Activated naive CD4-positive, alpha-beta T cell treated with anti-CD3 and anti-CD28 coated beads for 36 hours (primary cell): ENCODE data around the gene HIVEP2. TPM values are rescaled to one million over a fixed set of nuclear protein-coding genes. Genes with fewer than 3 reads are reported as not detected.

Experiments
- CTCF ChIA-PET: fragments of 350-600 bp; sonication (Branson Sonifier 250); formaldehyde crosslinking; loops from one replicate; lab custom pipeline; 2021; ENCODE audit warnings: antibody characterized with exemption; lab: Charles Lee
- DNase-seq: peaks from one replicate; pipeline ENCODE4 v3.0.0-alpha.2; 2020
- H3K27ac Mint-ChIP-seq: one replicate; pipeline ENCODE4 v1.8.0; 2021; ENCODE audit warnings: mild to moderate bottlenecking, mixed read lengths
- H3K27me3 Mint-ChIP-seq: one replicate; pipeline ENCODE4 v1.8.0; 2021; ENCODE audit warnings: low read depth, mixed read lengths
- H3K36me3 Mint-ChIP-seq: one replicate; pipeline ENCODE4 v1.8.0; 2021; ENCODE audit warnings: low read depth, mixed read lengths
- H3K4me1 Mint-ChIP-seq: one replicate; pipeline ENCODE4 v1.8.0; 2021; ENCODE audit warnings: low read depth, mixed read lengths
- H3K4me3 Mint-ChIP-seq: one replicate; pipeline ENCODE4 v1.8.0; 2021; ENCODE audit warnings: mild to moderate bottlenecking, moderate library complexity, mixed read lengths
- H3K9me3 Mint-ChIP-seq: one replicate; pipeline ENCODE4 v1.8.0; 2021; ENCODE audit warnings: mixed read lengths
- intact Hi-C: fragments of 100-400 bp; cut with micrococcal nuclease; formaldehyde crosslinking; loops from one replicate; pipeline ENCODE4 v1.15.1; 2023
- total RNA-seq, 2 experiments: library from RNA; stranded (reverse); gene quantifications; one replicate each; pipeline ENCODE4 v1.2.3, GENCODE V29; 2021

The HIVEP2 gene
- total RNA-seq, 2 experiments from 2014 or later = 22.0 to 24.1 TPM

GRCh38 chr6:142718667-142719191 lies 226.2 kb downstream of the HIVEP2 start:
- H3K27ac Mint-ChIP-seq = no peak overlapping the region
- H3K4me3 Mint-ChIP-seq = no peak overlapping the region
- H3K27me3 Mint-ChIP-seq = no peaks in the 10 kb centered on the region
- DNase-seq = no peak
- peaks cover 9% of the 10 kb centered on the region for H3K4me1 Mint-ChIP-seq
- peaks cover 19% of the 10 kb centered on the region for H3K9me3 Mint-ChIP-seq
- CTCF ChIA-PET = interaction anchor here (1.1 kb wide), 1 partner anchor 9 kb away, joined by 4 read pairs; no protein-coding TSS in a partner anchor
- intact Hi-C loops = no loop called here
- H3K36me3 Mint-ChIP-seq = peaks cover 6% of the 10 kb centered on the region

DNA sequence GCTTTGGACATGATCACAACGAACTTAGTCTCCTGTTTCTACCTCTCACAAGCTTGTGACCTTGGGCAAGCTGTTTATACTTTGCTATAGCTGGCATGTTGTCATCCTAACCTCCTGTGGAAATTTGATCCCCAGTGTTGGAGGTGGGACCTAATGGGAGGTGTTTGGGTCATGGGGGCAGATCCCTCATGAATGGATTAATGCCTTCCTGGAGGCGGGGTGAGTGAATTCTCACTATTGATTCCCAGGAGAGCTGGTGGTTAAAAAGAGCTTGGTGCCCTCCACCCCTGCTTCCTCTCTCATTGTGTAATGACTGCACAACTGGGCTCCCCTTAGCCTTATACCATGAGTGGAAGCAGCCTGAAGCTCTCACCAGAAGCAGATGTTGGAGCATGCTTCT lies 228.9 kb downstream of the HIVEP2 start:
- no peak for DNase-seq
- peaks cover 9% of the 10 kb centered on the region for H3K4me1 Mint-ChIP-seq
- H3K36me3 Mint-ChIP-seq = peaks cover 6% of the 10 kb centered on the region
- H3K4me3 Mint-ChIP-seq = no peak overlapping the region
- H3K9me3 Mint-ChIP-seq = peaks cover 19% of the 10 kb centered on the region
- no peak overlapping the region for H3K27ac Mint-ChIP-seq
- intact Hi-C loops = no loop called here
- no peaks in the 10 kb centered on the region for H3K27me3 Mint-ChIP-seq
- CTCF ChIA-PET = interaction anchor here (1.5 kb wide), 1 partner anchor 311 kb away, joined by 5 read pairs; no protein-coding TSS in a partner anchor

GRCh38 chr6:142714951-142715785 lies 229.8 kb downstream of the HIVEP2 start:
- H3K4me1 Mint-ChIP-seq = peaks cover 9% of the 10 kb centered on the region
- peaks cover 6% of the 10 kb centered on the region for H3K36me3 Mint-ChIP-seq
- intact Hi-C loops = no loop called here
- CTCF ChIA-PET = interaction anchor here (0.7 to 1.5 kb wide), 2 partner anchors 23 to 311 kb away, joined by 3 to 5 read pairs; no protein-coding TSS in a partner anchor
- H3K27ac Mint-ChIP-seq = no peak overlapping the region
- no peak for DNase-seq
- H3K27me3 Mint-ChIP-seq = no peaks in the 10 kb centered on the region
- H3K9me3 Mint-ChIP-seq = peaks cover 17% of the 10 kb centered on the region
- no peak overlapping the region for H3K4me3 Mint-ChIP-seq

DNA sequence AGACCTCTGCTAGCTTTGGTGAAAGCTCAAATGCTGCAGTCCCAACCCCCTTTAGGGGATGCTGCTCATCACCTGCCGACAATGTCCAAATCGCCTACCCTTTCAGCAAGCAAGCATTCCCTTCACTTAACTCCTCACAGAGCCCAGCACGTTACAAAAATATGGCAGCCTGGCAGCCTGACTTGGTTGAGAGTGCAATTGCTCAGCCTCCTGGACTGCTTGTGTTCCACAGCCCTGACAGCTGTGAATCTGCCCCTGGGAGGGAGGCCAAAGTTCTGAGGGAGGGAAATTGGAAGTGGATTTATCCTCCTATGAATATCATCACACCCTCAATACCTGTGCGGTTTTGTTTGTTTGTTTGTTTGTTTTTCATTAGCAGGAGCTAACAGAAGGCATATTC lies 231.0 kb downstream of the HIVEP2 start:
- intact Hi-C loops = no loop called here
- CTCF ChIA-PET = no interaction called here
- Mint-ChIP-seq H3K4me1 (peaks cover 9% of the 10 kb centered on the region), H3K36me3 (peaks cover 5% of the 10 kb centered on the region), H3K27ac (no peak overlapping the region), H3K27me3 (no peaks in the 10 kb centered on the region), H3K4me3 (no peak overlapping the region), H3K9me3 (peaks cover 7% of the 10 kb centered on the region)
- DNase-seq = no peak

- H3K4me3 Mint-ChIP-seq = no peak overlapping the region
These were observed 232.7 kb downstream of the HIVEP2 start for GRCh38 chr6:142712231-142712630.

GRCh38 chr6:142708651-142709050 lies 236.3 kb downstream of the HIVEP2 start:
- no peak overlapping the region for H3K27ac Mint-ChIP-seq
- no peak overlapping the region for H3K4me3 Mint-ChIP-seq
- no peaks in the 10 kb centered on the region for H3K36me3 Mint-ChIP-seq
- no peak for DNase-seq
- peaks cover 19% of the 10 kb centered on the region for H3K4me1 Mint-ChIP-seq
- CTCF ChIA-PET = interaction anchor here (0.6 to 1.9 kb wide), 2 partner anchors 13 to 16 kb away, joined by 6 to 7 read pairs; no protein-coding TSS in a partner anchor
- intact Hi-C loops = loop anchor here (1.0 kb wide), 1 partner anchor 30 kb away; no protein-coding TSS in a partner anchor
- no peaks in the 10 kb centered on the region for H3K27me3 Mint-ChIP-seq
- H3K9me3 Mint-ChIP-seq = no peaks in the 10 kb centered on the region

More at GRCh38 chr6:142712231-142712630, 232.7 kb downstream of the HIVEP2 start:
- CTCF ChIA-PET = interaction anchor here (0.7 kb wide), 1 partner anchor 16 kb away, joined by 5 read pairs; no protein-coding TSS in a partner anchor
- Mint-ChIP-seq H3K9me3 (no peaks in the 10 kb centered on the region), H3K27me3 (no peaks in the 10 kb centered on the region), H3K27ac (no peak overlapping the region), H3K36me3 (no peaks in the 10 kb centered on the region), H3K4me1 (peaks cover 13% of the 10 kb centered on the region)
- intact Hi-C loops = no loop called here
- no peak for DNase-seq

DNA sequence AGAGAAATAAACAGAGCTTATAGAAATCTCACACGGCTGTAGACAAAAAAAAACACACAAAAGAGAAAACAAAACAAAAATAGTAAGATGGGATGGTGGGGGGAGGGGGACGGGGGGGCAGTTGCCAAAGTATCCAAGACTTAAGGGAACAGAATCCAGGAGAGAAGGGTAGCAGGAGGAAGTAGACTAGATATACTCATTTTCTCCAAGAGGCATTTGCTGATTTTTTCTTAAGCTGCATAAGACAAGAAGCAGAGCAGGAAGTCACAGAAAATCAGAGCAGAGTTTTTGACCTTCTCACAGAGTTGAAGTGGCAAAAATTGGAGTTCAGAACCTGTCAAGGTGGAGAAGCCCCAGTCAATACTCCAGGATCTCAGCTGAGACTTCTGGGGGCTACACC lies 237.7 kb downstream of the HIVEP2 start:
- Mint-ChIP-seq H3K4me3 (no peak overlapping the region), H3K27me3 (no peaks in the 10 kb centered on the region), H3K27ac (no peak overlapping the region), H3K4me1 (peaks cover 23% of the 10 kb centered on the region), H3K36me3 (no peaks in the 10 kb centered on the region), H3K9me3 (no peaks in the 10 kb centered on the region)
- DNase-seq = no peak
- intact Hi-C loops = no loop called here
- CTCF ChIA-PET = interaction anchor here (1.0 kb wide), 1 partner anchor 141 kb away, joined by 3 read pairs; no protein-coding TSS in a partner anchor

DNA sequence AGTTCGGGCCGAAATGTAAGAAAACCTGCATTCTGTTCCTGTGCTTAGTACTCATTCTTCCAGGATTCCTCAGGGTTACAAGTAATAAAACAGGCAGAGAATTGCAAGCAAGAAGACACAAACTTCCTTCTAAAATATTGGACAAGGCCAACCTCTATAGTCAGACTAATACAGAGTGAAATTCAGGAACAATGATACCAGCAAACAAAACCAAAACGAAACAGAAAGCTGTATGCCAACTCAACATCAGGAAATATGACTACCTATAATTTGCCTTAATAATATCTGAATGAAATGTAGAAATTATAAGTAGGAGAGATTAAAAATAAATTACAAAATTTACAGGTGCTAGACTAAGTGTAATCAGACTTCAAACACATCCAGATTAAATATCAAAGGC lies 238.8 kb downstream of the HIVEP2 start:
- CTCF ChIA-PET = interaction anchor here (0.6 to 1.0 kb wide), 2 partner anchors 140 to 1647 kb away, joined by 3 to 5 read pairs; no protein-coding TSS in a partner anchor
- Mint-ChIP-seq H3K27ac (no peak overlapping the region), H3K4me1 (peaks cover 23% of the 10 kb centered on the region), H3K36me3 (no peaks in the 10 kb centered on the region), H3K4me3 (no peak overlapping the region), H3K27me3 (no peaks in the 10 kb centered on the region), H3K9me3 (no peaks in the 10 kb centered on the region)
- intact Hi-C loops = no loop called here
- DNase-seq = no peak

DNA sequence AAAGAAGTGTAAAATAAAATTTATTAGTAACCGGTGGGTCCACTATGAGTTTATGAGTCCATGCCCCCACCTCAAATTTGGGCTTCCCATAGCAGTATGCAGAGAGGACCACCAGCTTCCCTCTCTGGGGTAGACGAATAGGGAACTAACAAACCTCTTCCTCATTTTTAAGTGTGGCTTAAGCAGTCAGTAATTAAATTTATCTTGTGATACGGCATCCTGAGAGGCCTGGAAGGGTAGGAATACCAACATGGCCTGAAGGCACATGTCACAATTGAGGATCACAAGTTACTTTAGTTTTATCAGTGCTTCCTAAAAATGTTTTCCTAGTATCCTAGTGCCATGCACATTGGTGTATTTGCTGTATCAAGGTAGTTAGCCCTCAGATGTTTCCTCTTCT lies 239.9 kb downstream of the HIVEP2 start:
- peaks cover 23% of the 10 kb centered on the region for H3K4me1 Mint-ChIP-seq
- no peak overlapping the region for H3K4me3 Mint-ChIP-seq
- no peaks in the 10 kb centered on the region for H3K9me3 Mint-ChIP-seq
- no peaks in the 10 kb centered on the region for H3K36me3 Mint-ChIP-seq
- H3K27me3 Mint-ChIP-seq = no peaks in the 10 kb centered on the region
- intact Hi-C loops = no loop called here
- CTCF ChIA-PET = no interaction called here
- H3K27ac Mint-ChIP-seq = no peak overlapping the region
- no peak for DNase-seq

- intact Hi-C loops = no loop called here
- Mint-ChIP-seq H3K4me1 (peaks cover 25% of the 10 kb centered on the region), H3K4me3 (no peak overlapping the region), H3K27me3 (no peaks in the 10 kb centered on the region), H3K27ac (no peak overlapping the region), H3K9me3 (no peaks in the 10 kb centered on the region), H3K36me3 (no peaks in the 10 kb centered on the region)
- DNase-seq = no peak
- CTCF ChIA-PET = interaction anchor here (0.8 to 3.2 kb wide), 4 partner anchors 10 to 577 kb away, joined by 3 to 13 read pairs (median 3); no protein-coding TSS in a partner anchor
These were observed 242.2 kb downstream of the HIVEP2 start for GRCh38 chr6:142702501-142703460.
